A549 treated with AZD2906 at 1 μM for 4 hours (cell line): Measurements from ENCODE around the gene ARPC1B. TPM values are rescaled to one million over a fixed set of nuclear protein-coding genes. Genes with fewer than 3 reads are reported as not detected.

Experiments used
- total RNA-seq: library from RNA; stranded (reverse); fragments of 200-300 nt; extraction: Qiagen RNA extraction; gene quantifications from 5 replicates; pipeline ENCODE4 v1.2.3, GENCODE V29; 2022

The ARPC1B gene
- 277 to 306 TPM (median 283 TPM) in 5 replicates for total RNA-seq

GRCh38 chr7:99374111-99375064, at the start of gene ARPC1B:
Gene ARPC1B (plus strand): TSS chr7:99374730. CDS start chr7:99385715, 10,985 bp downstream.

GRCh38 chr7:99325592-99326407, 48.7 kb upstream of the ARPC1B start, which contains the start of gene ARPC1A:
Gene ARPC1A (plus strand): TSS chr7:99325898. CDS start chr7:99333354, 7,456 bp downstream.

GRCh38 chr7:99408379-99409191, 34.1 kb downstream of the ARPC1B start, which contains the start of the genes BUD31 and PDAP1:
Gene BUD31 (plus strand): TSS chr7:99408969. CDS start chr7:99411093, 2,124 bp downstream.
Gene PDAP1 (minus strand): TSS chr7:99408597. CDS start chr7:99408548, 49 bp downstream.

GRCh38 chr7:99438573-99439480, 64.3 kb downstream of the ARPC1B start, which contains the start of the genes CPSF4 and PTCD1:
Gene CPSF4 (plus strand): TSS chr7:99438943. CDS start chr7:99439083, 140 bp downstream.
Gene PTCD1 (minus strand): TSS chr7:99438798. CDS start chr7:99435242, 3,556 bp downstream.

Other genes starting within 250 kb of the ARPC1B start
- 18.7 to 23.6 TPM (median 20.8 TPM) in 5 replicates for gene SMURF1, start 230.6 kb upstream of the ARPC1B start, total RNA-seq
- gene KPNA7, start 166.6 kb upstream of the ARPC1B start, total RNA-seq: 1.0 to 1.5 TPM (median 1.2 TPM) in 5 replicates
- gene MYH16, start 101.9 kb upstream of the ARPC1B start, total RNA-seq: 0.27 to 0.41 TPM (median 0.34 TPM) in 5 replicates
- gene ARPC1A, start 48.8 kb upstream of the ARPC1B start, total RNA-seq: 118 to 133 TPM (median 125 TPM) in 5 replicates
- 166 to 191 TPM (median 177 TPM) in 5 replicates for gene PDAP1, start 33.9 kb downstream of the ARPC1B start, total RNA-seq
- 125 to 150 TPM (median 135 TPM) in 5 replicates for gene BUD31, start 34.2 kb downstream of the ARPC1B start, total RNA-seq
- gene PTCD1, start 64.1 kb downstream of the ARPC1B start, total RNA-seq: 6.1 to 7.3 TPM (median 6.9 TPM) in 5 replicates
- gene CPSF4, start 64.2 kb downstream of the ARPC1B start, total RNA-seq: 30.8 to 42.9 TPM (median 41.9 TPM) in 5 replicates
- 902 to 1,182 TPM (median 918 TPM) in 5 replicates for gene ATP5MF, start 91.4 kb downstream of the ARPC1B start, total RNA-seq
- 7.8 to 9.1 TPM (median 8.3 TPM) in 5 replicates for gene ZNF789, start 98.2 kb downstream of the ARPC1B start, total RNA-seq
- 15.9 to 18.4 TPM (median 17.9 TPM) in 5 replicates for gene ZNF394, start 125.6 kb downstream of the ARPC1B start, total RNA-seq
- gene ZKSCAN5, start 129.9 kb downstream of the ARPC1B start, total RNA-seq: 8.3 to 10.8 TPM (median 8.8 TPM) in 5 replicates
- 5.8 to 6.3 TPM (median 6.1 TPM) in 5 replicates for gene FAM200A, start 177.4 kb downstream of the ARPC1B start, total RNA-seq
- 52.0 to 56.0 TPM (median 53.0 TPM) in 5 replicates for gene ZNF655, start 183.9 kb downstream of the ARPC1B start, total RNA-seq
- 0.79 to 1.2 TPM (median 1.0 TPM) in 5 replicates for gene TMEM225B, start 223.5 kb downstream of the ARPC1B start, total RNA-seq
- gene ZSCAN25, start 242.2 kb downstream of the ARPC1B start, total RNA-seq: 8.2 to 9.6 TPM (median 8.9 TPM) in 5 replicates